Stomach (tissue), 4 donors: ENCODE results near the gene TIMM23.

Source experiments
- EP300 ChIP-seq: sonication (generic); formaldehyde crosslinking; IDR thresholded peaks from one replicate; pipeline ENCODE4 v1.6.1; 2017; ENCODE audit warnings: antibody characterized with exemption
- TF ChIP-seq, protein P1 (sequence below), 7 experiments: fragments of 450-650 bp in 4 of 7; fragments of 200-600 bp in 3 of 7; sonication (generic) in 3 of 7; IDR thresholded peaks; one replicate each; pipeline ENCODE4 v1.5.1; 2016 to 2019; ENCODE audit warnings: antibody characterized with exemption in 7 of 7, control low read depth in 2 of 7, mild to moderate bottlenecking in 1 of 7

DNA sequence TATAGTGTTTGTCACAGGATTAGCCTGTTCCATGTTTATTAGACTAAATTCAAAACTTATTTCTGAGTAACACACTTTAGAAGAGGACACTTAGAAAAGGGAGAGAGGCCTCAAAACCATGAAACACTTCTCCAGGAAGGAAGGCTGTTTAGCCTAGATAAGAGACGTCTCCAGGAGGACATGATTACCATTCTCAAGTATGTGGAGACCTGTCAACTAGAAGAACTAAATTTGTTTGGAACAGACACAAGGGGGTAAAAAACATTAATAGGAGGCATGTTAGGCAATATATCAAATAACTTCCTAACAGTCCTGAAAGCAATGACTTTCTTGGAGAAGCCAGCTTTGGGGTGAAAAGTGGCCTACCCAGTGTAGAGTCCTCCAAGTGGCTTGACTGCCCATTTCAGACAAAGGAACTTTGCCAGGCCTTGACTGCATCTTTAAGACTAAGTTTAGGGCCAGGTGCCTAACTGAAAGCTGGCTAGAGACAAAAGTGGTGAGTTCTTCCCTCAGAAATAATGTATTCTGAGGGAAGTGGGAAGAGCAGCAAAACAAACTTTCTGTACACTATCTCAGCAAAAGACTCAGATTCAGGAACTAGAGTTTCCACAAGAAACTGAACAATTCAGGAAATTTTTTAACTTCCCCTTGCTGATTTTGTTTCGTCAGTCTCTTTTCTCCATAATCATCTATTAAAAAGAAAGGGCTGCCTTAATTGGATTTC, 46.3 kb downstream of the TIMM23 start:
- TF ChIP-seq, protein P1, sequence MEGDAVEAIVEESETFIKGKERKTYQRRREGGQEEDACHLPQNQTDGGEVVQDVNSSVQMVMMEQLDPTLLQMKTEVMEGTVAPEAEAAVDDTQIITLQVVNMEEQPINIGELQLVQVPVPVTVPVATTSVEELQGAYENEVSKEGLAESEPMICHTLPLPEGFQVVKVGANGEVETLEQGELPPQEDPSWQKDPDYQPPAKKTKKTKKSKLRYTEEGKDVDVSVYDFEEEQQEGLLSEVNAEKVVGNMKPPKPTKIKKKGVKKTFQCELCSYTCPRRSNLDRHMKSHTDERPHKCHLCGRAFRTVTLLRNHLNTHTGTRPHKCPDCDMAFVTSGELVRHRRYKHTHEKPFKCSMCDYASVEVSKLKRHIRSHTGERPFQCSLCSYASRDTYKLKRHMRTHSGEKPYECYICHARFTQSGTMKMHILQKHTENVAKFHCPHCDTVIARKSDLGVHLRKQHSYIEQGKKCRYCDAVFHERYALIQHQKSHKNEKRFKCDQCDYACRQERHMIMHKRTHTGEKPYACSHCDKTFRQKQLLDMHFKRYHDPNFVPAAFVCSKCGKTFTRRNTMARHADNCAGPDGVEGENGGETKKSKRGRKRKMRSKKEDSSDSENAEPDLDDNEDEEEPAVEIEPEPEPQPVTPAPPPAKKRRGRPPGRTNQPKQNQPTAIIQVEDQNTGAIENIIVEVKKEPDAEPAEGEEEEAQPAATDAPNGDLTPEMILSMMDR (IDR thresholded peaks at IDR 0.05): no peak
- no peak for TF ChIP-seq EP300
